NCI-H2081 (cell line): Measurements from ENCODE around the gene PDGFD.
"Not testable (repeated sequence)": the region's sequence is repeated elsewhere in the genome, so short reads cannot be mapped to it uniquely, and the experiment has no call there.

Experiments
- DNase-seq, 2 experiments: peaks; one replicate each; lab custom pipeline; 2025; lab: John Stamatoyannopoulos, UW

PDGFD gene

DNA sequence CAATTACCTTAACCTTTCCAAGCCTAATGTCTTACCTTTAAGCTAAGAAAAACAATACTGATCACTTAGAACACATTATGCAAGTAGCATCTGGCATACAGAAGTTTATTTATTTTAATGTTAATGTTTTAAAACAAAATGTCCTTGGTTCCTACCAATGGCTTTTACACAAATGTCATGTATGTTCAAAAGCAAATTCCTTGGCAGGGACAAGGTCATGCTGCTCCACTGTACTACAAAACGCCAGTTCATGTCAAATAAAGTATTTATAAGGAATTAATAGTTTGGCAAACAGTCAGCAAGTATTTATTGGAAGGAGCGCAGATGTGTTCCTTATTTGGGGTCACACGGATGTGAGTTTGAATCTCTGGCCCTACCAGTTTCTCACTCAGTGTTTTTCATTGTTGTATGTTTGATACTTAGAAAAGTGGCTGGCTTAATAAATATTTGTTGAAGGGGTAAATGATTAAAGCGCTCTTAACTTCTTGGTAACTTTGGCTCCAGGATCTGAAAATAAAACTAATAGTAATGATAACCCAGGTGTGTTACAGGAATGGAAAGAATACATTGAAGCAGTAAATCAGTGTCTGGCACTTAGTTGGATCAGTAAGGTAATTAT, 108.9 kb downstream of the PDGFD start:
- no peak for DNase-seq

DNA sequence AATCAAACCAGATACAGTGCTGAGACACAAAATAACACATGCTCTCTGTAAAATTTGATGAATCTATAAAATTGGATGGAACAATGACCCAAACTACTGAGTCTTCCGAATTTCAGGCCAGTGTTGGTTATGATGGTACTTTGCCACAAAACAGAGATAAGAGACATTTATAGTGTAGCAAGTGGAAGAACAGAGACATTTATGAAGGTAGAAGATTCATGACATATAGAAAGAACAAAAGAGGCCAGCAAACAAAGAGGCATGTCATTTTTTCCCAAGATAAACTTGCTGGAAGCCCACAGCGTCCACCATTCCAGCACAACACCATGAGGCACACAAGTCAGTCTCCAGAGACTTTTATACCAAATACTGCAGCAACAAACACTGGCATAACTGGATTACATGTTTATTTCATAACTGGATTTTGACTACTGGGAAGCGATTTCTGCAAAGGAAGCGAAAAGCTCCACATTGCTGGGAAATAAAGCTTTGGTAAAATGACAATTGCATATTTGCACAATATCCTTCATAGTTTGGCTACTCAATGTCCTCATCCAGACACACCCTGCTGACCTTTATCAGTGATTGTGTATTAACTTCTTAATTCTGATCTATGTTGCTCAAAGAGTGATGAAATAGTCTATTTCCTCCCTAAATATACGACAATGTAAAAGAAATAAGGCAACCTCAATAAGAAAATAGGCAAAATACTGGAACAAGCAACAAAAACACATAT, 110.0 kb downstream of the PDGFD start:
- DNase-seq: no peak

DNA sequence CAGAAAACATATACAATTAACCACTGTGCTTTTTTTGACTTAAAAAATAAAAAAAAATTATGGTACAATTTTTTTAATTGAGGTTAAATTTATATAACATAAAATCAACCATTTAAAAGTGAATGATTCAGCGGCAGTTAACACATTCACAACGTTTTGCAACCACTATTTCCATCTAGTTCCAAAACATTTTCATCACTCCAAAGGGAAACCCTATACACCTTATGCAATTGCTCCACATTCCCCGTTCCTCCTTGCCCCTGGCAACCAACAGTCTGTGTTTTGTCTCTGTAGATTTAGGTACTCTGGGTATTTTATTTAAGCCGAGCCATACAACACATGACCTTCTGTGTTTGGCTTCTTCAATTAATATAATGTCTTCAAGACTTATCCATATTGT, 112.2 kb downstream of the PDGFD start:
- DNase-seq: no peak

DNA sequence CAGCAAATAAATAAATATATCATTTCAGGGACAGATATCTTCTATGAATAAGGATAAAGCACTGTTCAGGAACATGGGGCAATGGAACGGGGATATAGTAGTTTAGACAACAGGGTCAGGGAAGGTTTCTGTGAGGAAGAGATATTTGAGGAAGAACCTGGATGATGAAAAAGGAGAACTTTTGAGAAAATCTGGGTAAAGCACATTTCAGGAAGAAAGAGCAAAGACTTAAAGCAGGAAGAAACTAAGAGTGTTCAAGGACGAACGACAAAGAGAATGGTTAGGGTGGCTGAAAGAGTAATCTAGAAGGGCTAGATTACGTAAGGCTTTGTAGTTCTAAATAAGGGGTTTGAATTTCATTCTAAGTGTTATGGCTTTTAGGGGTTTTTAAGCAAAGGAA, 114.8 kb downstream of the PDGFD start:
- DNase-seq: no peak

DNA sequence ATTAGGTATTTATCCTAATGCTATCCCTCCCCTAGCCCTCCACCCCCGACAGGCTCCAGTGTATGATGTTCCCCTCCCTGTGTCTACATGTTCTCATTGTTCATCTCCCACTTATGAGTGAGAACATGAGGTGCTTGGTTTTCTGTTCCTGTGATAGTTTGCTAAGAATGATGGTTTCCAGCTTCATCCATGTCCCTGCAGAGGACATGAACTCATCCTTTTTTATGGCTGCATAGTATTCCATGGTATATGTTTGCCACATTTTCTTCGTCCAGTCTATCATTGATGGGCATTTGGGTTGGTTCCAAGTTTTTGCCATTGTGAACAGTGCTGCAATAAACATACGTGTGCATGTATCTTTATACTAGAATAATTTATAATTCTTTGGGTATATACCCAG, 117.1 kb downstream of the PDGFD start:
- DNase-seq: not testable (repeated sequence)

DNA sequence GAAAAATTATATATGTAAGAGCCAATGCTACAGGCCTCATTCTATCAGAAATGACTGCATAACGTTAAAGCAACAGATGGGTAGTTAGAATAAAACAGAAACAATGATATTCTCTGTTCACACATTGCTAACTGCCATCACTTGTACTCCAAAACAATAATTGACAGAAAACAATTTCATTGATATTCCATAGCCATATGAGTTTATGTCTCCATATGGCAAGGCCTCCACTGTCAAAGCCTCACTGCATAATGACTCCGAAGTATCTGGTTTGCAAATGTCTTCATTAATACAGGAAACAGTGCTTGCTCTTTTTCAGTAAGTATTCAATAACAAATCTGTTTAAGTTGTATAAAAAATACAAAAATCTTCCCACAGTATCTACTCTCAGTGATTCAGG, 117.6 kb downstream of the PDGFD start:
- DNase-seq: no peak

DNA sequence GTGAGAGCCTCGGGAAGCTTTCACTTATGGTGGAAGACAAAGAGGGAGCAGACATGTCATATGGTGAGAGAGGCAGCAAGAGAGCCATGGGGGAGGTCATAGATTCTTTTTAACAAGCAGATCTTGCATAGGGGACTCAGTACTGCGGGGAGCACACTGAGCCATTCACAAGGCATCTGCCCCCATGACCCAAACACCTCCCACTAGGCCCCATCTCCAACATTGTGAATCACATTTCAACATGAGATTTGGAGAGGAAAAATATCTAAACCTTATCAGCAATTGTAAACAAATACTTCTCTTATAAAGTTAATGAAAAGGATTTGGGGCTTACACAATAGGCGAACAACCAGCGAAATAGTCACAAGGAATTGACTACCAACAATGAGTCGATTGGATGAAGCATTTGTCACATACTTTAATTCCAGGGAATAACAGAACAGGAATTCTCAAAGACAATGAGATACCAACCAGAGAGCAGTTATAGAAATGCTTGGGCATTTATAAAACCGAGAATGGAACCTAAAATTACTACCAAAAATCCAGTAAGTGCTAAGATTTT, 120.2 kb downstream of the PDGFD start:
- no peak for DNase-seq

DNA sequence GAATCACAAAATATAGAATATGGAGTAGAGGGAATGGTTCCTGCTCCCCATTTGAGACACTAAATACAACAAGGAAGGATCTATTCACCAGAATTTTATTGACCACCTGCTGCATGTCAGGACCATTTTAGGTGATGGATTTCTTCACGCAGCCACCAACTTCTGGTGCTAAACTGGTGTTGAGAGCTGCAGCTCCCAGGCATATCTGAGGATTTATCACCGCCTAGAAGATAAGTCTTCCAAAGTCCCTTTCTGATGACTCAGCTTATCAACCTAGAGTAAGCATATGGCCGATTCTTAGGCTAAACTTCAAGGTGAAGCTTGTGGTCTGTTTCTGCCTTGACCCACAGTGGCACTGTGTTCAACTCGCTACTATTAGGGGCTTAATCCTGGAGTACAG, 120.8 kb downstream of the PDGFD start:
- no peak for DNase-seq

DNA sequence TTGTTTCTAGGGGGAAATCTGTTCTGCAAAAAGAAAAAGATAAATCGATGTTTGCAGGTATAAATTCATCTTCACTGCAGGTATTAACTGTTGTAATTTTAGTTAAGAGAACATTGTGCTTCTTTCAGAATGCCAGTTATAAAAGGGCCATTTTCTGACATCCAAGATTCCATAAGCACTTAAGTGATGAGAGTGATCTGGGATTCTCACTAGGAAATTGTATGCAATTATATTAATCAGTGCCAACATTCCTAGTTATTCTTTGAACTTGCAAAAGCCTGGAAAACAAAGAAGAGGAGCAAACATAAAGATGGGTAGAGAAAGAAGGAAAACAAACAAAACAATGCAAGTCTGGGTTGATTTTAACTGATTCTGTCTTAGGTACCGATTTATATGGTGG, 122.2 kb downstream of the PDGFD start:
- DNase-seq: no peak

DNA sequence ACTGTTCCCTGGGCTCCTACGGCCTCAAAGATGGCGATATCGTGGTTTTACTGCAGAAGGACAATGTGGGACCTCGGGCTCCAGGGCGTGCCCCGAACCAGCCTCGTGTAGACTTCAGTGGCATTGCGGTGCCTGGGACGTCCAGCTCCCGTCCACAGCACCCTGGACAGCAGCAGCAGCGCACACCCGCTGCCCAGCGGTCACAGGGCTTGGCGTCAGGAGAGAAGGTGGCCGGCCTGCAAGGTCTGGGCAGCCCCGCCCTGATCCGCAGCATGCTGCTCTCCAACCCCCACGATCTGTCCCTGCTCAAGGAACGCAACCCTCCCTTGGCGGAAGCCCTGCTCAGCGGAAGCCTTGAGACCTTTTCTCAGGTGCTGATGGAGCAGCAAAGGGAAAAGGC, 127.0 kb downstream of the PDGFD start:
- no peak for DNase-seq

DNA sequence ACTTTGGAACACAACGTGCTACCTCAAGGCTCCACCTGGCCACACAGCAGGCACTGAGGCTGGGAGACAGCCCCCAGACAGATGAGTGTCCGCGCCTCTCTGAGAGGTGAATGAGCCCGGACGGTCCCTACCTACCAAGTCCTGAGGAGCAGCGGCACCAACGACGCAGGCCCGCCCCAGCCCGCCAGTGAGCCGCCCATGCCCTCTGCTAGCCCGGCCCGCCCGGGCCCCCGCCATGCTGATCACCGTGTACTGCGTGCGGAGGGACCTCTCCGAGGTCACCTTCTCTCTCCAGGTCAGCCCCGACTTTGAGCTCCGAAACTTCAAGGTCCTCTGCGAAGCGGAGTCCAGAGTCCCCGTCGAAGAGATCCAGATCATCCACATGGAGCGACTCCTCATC, 127.4 kb downstream of the PDGFD start, which contains the start of gene DDI1:
DDI1 (plus strand) TSS at position 53 of the 400 bp plus-strand sequence; CDS start at position 236, 183 bp downstream.
- DNase-seq: no peak

DNA sequence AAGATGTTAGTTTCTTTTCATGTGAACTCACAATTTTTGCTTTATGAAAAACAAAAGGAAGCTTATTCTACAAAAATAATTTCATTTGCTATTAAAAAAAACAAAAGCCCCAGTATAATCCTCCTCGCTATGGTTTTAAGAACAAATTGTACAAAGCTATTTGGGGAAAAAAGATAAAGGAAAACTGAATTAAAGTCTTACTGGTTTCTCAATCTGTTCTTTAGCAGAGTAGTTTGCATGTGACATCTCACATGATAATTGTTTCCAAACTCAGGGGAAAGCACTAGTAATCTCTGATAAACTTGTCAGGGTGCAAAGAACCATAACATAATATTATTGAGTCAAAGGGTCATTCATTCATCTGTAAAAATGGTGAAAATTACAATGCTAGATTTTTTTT, 130.4 kb downstream of the PDGFD start:
- DNase-seq: no peak

DNA sequence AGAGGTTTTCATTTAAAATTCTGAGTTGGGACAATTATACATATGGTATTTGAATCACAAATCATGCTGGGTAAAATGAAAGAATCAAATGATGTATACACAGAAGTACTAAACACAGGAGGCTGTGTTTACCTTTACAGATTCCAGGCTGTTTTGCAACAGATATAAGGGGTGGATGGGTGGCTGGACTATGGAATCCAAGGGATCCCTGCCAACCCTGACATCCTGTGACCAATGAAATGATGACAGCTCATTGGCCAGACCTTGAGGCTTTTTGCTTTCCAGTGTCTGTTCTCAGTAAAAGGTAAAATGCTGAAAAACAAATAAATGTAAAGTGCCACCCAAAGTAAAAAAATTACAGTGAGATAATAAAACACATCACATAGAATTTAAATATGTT, 130.8 kb downstream of the PDGFD start:
- peak; percentile 33 to 60 for DNase-seq

DNA sequence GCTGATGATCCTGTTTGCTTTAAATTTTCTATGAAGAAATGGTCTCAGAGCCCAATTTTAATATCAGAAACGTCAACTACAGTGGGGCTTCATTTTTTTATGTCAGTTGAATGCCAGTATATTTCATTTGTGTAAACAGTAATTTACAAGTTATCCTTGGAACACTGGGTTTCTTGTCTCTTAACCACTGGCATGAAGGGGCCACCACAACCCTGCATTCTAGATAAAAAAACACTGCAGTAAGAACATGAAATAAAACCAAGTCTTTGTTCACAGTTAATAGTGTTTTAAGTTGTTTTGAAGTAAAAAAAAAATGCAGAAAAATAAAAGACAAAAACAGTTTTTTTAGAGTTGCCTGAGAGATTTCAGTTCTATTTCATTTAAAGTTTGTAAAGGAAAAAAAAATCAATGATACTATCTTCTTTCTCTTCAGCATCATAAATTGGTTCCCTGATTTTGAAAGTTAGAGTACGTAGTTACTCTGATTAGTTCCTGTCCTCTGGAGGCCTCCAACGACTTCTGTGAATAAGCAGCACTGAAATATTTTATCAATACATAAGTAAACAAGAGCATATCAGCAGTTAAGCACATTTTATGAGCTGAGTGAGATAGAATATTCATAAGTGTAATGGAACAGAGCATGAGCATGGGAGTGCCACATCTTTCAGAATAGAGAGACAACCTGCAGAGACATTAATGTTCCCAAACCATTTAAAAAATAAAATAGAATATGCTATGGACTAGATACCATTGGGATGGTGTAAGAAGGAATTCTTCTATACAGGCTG, 135.3 kb downstream of the PDGFD start:
- DNase-seq: no peak

DNA sequence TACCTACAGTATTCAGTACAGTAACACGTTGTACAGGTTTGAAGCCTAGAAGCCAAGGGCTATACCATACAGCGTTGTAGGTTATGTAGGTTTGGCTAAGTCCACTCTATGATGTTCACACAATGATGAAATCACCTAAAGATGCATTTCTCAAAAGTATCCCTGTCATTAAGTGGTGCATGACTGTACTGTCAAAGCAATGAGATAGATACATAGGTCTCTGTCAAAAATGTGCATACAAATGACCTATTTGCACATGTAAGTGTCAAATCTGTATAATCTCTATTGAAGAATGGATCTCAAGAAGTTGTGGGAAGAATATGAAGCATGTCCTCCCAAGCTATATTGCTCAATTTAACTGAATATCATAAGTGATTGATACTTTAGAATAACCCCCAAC, 139.4 kb downstream of the PDGFD start:
- no peak for DNase-seq

DNA sequence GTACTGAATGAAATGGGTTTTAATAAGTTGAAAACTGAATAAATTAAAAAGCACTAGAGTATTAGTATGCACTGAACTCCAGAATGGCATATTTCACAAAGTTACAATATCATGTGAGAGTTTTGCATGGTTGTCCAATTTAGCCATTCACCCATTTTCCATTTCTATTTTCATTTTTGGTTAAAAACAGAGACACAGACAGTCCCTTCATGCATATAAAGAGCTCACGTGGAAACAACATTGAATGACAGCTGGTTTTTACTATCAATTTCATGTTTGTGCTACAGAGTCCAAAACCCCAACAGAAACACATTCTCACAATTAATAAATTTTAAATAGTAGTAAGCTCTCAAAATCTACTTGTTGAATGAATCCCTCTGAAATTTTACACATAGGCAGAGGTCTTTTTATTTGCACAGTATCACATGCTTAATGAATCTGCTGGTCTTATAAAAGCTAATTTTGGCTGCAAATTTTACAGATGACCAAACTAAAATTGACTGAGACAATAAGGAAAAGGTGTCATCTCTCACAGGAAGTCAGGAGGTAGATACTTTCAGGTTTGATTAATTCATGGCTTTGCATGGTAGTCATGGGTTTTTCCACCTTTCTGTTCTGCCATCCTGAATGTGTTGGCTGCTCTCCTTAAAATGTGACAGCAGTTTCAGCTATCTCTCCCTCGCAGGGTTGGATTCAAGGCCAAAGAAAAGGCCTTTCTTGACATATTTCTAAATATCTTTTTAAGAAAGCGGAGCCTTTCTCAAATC, 148.1 kb downstream of the PDGFD start:
- no peak for DNase-seq

DNA sequence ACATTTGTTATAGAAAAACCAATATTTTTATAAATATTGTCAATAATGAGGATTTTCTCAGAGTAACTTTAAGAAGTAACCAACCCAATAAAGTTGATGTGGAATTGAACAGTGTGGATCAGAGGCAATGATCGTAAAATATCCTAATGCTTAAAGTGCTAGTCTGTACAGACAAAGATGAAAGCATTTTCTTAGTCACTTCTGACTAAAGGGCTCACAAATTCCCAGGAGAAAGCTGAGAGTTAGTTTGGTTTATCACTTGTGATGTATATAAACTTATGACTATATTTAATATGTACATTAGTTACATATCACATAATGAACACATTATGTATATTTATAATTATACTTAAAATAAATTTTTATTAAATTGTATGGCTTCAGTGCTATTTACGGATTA, 152.9 kb downstream of the PDGFD start:
- no peak for DNase-seq

DNA sequence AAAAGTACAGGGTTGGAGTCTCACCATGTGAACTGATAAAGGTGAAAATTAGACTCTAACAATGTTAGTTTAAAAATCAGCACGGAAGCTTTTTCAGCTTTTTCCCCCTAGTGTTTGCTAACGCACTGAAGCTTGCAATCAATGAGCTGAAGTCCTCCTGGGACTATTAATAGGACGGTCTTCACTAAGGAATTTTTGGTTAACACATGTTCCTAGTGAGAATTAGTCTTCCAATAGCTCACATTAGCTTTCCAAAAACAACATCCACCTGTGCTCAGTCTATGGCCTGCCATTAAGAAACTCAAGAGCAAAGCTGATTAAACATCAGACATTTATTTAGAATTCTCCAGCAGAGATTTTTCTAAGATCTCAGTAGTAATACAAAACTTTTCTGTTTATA, 154.2 kb downstream of the PDGFD start:
- no peak for DNase-seq

DNA sequence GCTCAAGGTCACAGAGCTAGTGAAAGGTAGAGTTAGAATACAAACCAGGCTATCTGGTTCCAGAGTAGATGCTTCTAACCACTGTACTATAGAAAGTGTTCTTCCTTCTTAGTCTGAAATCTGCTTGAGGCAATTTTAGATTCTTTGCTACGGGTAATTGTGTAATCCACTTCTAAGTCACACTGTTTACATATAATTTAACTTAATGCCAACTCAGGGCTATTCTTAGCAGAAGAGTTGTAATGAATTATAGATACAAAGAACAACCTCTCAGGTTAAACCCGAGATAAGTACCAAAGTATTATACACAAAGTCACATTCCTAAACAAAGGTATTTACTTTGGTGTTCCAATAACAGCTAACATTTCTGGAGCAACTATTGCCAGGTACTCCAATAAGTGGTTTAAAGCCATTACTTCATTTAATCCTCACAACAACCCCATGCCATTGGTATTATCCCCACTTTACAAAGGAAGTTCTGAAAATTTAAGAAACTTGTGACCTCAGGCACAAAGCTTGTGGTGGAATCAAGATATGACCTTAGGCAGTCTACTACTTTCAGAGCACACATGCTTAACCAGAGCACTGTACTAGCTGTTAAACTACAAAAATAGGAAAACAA, 158.6 kb downstream of the PDGFD start:
- no peak for DNase-seq

DNA sequence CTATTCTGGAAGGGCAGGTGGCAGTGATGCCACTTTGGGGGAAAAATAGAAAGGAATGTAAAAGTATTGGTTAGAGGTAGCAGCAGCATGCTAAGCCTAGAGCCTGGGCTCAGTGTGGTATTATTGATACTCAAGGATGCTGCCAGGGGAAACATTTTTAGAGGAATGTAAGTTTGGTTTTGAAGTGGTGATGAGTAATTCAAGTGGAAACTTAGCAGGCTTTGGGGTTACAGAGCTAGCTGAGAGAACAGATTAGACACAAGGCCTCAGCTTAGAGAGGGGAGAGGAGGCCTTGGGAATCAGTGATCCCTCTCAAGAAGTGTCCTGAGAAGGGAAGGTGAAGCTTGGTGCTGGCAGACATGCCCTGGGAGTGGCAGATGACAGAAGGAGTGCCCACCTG, 160.5 kb downstream of the PDGFD start:
- DNase-seq: no peak

DNA sequence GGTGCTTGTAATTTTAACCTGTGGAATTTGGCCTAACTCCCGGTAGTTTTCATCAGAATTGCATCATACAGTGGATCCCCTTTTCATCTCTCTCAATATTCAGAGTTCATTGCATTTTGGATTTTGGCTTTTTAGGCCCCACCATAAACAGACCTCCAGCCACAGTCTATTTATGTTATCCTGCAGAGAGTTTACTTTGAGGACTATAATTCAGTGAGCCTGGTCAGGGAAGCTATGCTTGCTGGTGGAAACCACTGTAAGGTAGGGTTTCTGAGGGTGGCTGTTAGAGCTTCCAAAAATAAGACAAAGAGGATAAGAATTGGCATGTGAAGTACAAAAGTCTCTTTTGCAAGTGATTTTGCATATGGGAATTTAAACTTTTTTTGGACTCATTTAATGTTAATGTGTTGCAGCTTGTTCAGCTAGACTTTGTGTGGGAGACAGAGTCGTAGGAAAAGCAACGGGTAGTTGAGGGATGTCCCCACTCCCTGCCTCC, 162.3 kb downstream of the PDGFD start:
- no peak for DNase-seq
